NCI-H446 treated with DMSO at 0.1 percent for 48 hours (cell line): ENCODE results near the gene GCSAM.
"Not testable (repeated sequence)": the region's sequence is repeated elsewhere in the genome, so short reads cannot be mapped to it uniquely, and the experiment has no call there.

Source experiments
- DNase-seq: peaks from one replicate; lab custom pipeline; 2025; lab: John Stamatoyannopoulos, UW

Gene GCSAM

GRCh38 chr3:112072387-112073060, 60.5 kb downstream of the GCSAM start:
- DNase-seq: not testable (repeated sequence)
